BE2C (cell line): ENCODE measurements around the gene CLEC2L.

Experiments
- DNase-seq: peaks from one replicate; pipeline ENCODE4 v3.0.0-alpha.2; 2020
- H3K27me3 ChIP-seq: fragments of 250-450 bp; sonication (Bioruptor Pico); 2 replicates; pipeline ENCODE4 v1.5.1; 2020; ENCODE audit warnings: mild to moderate bottlenecking
- H3K36me3 ChIP-seq: fragments of 250-450 bp; sonication (Bioruptor Pico); 2 replicates; pipeline ENCODE4 v1.5.1; 2020; ENCODE audit warnings: mild to moderate bottlenecking
- H3K4me1 ChIP-seq: fragments of 250-450 bp; sonication (Bioruptor Pico); 2 replicates; pipeline ENCODE4 v1.5.1; 2020
- H3K4me3 ChIP-seq: 2 replicates; pipeline ENCODE4 v1.5.1; 2011; ENCODE audit warnings: low read depth, low read length
- H3K9me3 ChIP-seq: fragments of 250-450 bp; sonication (Bioruptor Pico); 2 replicates; pipeline ENCODE4 v1.5.1; 2020
- TF ChIP-seq, protein P1 (sequence below): IDR thresholded peaks from 2 replicates; pipeline ENCODE4 v1.5.1; 2012; ENCODE audit warnings: mild to moderate bottlenecking, low read depth, low read length

CLEC2L gene

DNA sequence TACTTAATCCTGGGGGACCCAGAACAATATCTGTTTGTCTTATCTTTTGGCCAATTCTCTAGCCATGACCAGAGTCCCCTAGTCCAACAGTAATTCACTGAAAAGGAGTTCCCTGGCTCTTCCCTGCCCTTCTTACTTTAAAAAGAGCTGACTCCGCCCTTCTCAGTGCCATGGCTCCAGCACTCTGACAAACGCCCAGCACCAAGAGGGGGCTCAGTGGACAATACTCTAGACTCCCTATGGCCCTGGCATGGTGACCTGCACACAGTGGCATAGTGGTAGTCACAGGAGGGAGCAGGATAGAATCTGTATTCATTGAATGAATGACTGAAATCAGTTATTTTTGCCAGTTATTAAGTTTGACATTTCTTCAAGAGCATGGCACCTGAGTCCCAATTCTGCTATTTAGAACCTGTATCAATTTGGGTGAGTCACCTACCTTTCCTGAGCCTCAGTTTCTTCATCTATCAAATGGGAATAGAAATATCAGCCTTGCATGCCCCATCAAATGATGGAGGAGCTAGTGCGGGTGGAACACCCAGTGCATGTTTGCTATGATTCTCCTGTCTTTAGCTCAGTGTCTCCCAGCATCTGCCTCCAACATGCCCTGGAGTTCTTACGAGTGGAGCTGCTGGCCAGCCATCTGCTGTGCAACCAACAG is 69.4 kb downstream of the CLEC2L start:
- peaks cover 5% of the 10 kb centered on the region for H3K36me3 ChIP-seq
- TF ChIP-seq, protein P1, sequence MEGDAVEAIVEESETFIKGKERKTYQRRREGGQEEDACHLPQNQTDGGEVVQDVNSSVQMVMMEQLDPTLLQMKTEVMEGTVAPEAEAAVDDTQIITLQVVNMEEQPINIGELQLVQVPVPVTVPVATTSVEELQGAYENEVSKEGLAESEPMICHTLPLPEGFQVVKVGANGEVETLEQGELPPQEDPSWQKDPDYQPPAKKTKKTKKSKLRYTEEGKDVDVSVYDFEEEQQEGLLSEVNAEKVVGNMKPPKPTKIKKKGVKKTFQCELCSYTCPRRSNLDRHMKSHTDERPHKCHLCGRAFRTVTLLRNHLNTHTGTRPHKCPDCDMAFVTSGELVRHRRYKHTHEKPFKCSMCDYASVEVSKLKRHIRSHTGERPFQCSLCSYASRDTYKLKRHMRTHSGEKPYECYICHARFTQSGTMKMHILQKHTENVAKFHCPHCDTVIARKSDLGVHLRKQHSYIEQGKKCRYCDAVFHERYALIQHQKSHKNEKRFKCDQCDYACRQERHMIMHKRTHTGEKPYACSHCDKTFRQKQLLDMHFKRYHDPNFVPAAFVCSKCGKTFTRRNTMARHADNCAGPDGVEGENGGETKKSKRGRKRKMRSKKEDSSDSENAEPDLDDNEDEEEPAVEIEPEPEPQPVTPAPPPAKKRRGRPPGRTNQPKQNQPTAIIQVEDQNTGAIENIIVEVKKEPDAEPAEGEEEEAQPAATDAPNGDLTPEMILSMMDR = no peak
- no peaks in the 10 kb centered on the region for H3K27me3 ChIP-seq
- H3K4me3 ChIP-seq = no peak overlapping the region
- H3K9me3 ChIP-seq = no peaks in the 10 kb centered on the region
- H3K4me1 ChIP-seq = no peaks in the 10 kb centered on the region; the same call in 1 of the 2 replicates
- DNase-seq = no peak

DNA sequence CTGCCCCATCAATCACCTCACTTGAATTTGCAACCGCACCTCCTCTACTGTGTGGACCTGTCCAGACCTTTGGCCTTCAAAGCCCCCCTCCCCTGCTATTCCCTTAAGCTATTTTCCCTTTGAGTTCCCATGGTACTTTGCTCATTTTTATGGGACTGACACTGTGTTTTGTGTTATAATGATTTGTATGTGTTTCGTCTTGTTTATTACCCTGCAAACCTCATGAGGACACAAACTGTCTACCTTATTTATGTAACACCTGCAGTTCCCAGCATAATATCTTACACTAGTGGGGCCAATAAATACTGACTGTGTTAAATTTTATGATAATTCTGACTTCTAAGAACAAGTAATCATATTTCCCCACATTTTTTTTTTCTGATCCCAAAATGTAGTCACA is 70.6 kb downstream of the CLEC2L start:
- Histone ChIP-seq H3K4me3 (no peak overlapping the region), H3K27me3 (no peaks in the 10 kb centered on the region), H3K4me1 (no peaks in the 10 kb centered on the region), H3K9me3 (no peaks in the 10 kb centered on the region), H3K36me3 (peaks cover 5% of the 10 kb centered on the region)
- no peak for DNase-seq
- TF ChIP-seq, protein P1 = no peak
